DMS153 (cell line): Measurements from ENCODE around the gene FBXO8.
"Not testable (repeated sequence)": the region's sequence is repeated elsewhere in the genome, so short reads cannot be mapped to it uniquely, and the experiment has no call there.

Source experiments
- DNase-seq: peaks from one replicate; lab custom pipeline; 2025; lab: John Stamatoyannopoulos, UW

FBXO8 gene, protein sequence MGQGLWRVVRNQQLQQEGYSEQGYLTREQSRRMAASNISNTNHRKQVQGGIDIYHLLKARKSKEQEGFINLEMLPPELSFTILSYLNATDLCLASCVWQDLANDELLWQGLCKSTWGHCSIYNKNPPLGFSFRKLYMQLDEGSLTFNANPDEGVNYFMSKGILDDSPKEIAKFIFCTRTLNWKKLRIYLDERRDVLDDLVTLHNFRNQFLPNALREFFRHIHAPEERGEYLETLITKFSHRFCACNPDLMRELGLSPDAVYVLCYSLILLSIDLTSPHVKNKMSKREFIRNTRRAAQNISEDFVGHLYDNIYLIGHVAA

GRCh38 chr4:174283507-174284471 is at the start of gene FBXO8, which contains the start of gene CEP44:
FBXO8 (minus strand) TSS chr4:174283667; CDS start chr4:174263092, 20,575 bp downstream.
CEP44 (plus strand) TSS chr4:174283911; CDS start chr4:174299122, 15,211 bp downstream.
- peak; percentile 26 for DNase-seq

DNA sequence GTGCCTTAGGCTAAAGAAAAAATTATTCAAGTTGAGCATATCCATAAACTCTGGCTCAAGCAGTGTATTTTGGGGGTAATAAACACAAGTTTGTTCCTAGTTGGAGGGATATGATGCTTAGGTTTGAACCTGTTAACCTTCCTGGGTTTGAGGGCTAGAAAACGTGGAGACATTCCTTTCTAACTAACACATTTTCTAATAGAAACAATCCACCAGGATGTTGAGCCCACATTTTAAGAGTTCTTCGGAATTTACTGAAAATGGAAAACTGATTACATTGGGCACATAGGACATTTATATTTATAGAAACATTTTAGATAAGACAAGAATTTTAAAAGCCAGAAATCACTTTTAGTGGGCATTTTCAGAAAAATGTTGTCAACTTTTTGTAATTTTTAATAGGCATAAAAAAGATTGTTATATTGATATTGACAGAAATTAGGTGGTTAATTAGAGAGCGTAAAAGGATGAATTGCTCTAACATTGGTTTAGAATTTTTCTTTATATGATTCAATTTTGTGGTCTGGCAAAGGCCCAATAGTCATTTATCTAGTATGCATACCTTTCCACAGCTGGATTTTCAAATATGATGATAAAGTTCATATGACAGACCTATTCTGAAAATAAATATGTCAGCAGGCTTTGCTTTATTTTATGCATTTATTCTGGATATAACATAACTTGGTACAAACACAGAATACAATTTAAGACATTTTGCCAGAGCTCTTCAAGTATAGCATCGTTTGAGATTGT is 49.5 kb upstream of the FBXO8 start:
- DNase-seq, result no peak

GRCh38 chr4:174324725-174325124 is 41.3 kb upstream of the FBXO8 start:
- DNase-seq, result no peak

DNA sequence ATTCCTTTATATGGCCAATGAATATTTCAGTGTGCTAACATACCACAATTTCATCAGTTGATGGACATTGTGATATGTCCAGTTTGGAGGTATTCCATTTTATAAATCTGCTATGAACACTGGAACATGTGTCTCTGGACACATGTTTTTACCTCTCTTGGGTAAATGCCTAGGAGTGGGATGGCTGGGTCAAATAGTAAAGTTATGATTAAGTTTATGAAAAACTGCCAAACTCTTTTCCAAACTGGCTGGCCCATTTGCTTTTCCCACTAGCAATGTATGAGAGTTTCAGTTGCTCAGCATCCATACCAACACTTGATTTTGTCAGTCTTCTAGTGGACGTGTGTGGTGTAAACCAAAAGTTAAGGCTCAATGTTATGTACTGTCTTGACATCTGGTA is 40.8 kb upstream of the FBXO8 start:
- DNase-seq, result no peak

GRCh38 chr4:174320494-174321199 is 37.2 kb upstream of the FBXO8 start:
- DNase-seq, result no peak

GRCh38 chr4:174318829-174319764 is 35.6 kb upstream of the FBXO8 start:
- no peak for DNase-seq

DNA sequence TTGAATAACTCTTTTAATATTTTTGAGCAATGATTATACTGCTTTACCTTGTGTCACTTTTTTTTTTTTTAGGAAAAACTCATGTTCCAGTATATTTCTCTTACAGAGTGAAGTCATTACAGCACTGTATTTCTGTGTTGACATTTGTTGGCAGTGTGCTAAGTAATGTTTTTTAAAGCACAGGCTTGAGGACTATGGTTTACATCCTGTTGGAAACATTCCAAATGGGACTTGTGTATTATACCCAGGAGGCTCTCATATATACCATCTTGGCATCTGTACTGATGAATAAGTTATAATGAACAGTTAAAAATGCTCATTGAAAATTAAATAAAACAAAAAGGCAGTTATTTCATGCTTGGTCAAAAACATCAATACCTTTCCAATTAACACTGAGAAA is 34.1 kb upstream of the FBXO8 start:
- peak; percentile 62 for DNase-seq

- DNase-seq, result no peak
These were observed 33.5 kb upstream of the FBXO8 start for GRCh38 chr4:174316954-174317353.

- DNase-seq, result no peak
These were observed 33.1 kb upstream of the FBXO8 start for GRCh38 chr4:174316546-174316945.

DNA sequence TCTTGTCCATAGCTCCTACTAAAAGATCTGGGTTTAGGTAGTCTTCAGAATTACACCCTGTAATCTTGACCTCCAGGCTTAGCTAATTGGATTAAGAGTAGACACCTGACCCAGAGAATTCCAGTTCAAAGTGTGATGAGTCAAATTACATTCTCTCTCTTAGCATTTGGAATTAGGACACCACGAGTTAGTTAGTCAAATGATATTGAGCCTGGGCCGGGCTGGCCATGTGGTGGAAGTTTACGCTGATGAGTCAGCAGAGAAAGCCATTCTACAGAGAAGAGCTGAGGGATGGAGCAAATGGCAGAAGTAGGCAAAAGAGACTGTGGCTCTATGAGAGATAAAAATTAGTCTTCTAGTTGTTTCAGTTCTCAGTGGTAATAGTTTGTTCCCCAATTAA is 31.3 kb upstream of the FBXO8 start:
- DNase-seq, result no peak

GRCh38 chr4:174314274-174314673 is 30.8 kb upstream of the FBXO8 start:
- no peak for DNase-seq

DNA sequence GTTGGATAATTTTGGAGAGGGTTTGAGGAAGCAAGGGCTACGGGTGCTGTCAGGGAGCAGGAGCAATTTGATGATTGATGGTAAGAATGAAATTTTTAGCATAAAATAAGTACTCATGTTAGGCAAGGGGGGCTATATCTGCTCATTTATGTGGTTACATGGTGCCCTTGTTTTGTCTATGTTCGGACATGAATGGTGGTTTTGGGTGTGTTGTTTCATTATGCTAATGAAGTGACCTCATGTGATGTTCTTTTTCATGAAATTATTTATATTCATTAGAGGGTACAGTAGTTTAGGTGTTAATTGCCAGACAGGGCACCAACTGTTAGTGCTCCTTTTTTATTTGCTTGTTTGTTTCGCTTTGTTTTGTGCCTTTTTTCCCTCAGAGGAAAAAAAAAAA is 29.5 kb upstream of the FBXO8 start:
- no peak for DNase-seq

DNA sequence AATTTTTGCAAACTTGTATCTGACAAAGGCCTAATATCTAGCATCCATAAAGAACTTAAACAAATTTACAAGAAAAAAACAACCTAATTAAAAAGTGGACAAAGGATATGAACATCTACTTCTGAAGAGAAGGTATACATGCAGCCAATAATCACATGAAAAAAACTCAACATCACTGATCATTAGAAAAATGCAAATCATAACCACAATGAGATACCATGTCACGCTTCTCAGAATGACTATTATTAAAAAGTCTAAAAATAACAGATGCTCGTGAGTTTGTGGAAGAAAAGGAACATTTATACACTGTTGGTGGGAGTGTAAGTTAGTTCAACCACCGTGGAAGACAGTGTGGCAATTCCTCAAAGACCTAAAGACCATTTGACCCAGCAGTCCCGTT is 24.2 kb upstream of the FBXO8 start:
- no peak for DNase-seq

GRCh38 chr4:174305961-174306360 is 22.5 kb upstream of the FBXO8 start:
- DNase-seq, result no peak

DNA sequence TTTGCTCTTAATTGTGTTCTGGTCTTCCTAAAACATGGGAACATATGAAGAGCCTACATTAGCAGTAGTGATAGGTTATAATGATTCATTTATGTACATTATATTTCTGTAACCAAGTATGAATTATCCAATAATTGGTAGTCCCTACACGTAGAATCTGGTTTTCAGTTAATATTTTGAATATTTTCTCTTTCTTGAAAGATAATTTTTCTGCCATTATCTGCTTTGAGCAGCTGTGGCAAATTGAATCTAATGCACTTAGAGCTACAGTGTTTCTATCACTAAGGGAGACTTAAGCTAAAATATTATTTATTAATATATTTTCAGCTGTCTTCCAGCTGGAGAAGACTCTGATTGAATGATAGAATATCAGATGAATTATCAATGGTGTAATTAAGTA is 21.2 kb upstream of the FBXO8 start:
- DNase-seq, result no peak

GRCh38 chr4:174303687-174304086 is 20.2 kb upstream of the FBXO8 start:
- no peak for DNase-seq

DNA sequence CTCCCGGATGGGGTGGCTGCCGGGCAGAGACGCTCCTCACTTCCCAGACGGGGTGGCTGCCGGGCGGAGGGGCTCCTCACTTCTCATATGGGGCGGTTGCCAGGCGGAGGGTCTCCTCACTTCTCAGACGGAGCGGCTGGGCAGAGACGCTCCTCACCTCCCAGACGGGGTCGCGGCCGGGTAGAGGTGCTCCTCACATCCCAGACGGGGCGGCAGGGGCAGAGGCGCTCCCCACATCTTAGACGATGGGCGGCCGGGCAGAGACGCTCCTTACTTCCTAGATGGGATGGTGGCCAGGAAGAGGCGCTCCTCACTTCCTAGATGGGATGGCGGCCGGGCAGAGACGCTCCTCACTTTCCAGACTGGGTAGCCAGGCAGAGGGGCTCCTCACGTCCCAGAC is 11.7 kb upstream of the FBXO8 start:
- DNase-seq, result not testable (repeated sequence)

DNA sequence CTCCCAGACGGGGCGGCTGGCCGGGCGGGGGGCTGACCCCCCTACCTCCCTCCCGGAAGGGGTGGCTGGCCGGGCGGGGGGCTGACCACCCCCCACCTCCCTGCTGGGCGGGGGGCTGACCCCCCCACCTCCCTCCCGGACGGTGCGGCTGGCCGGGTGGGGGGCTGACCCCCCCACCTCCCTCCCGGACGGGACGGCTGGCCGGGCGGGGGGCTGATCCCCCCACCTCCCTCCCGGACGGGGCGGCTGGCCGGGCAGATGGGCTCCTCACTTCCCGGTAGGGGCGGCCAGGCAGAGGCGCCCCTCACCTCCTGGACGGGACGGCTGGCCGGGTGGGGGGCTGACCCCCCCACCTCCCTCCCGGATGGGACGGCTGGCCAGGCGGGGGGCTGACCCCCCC is 11.2 kb upstream of the FBXO8 start:
- DNase-seq, result not testable (repeated sequence)

DNA sequence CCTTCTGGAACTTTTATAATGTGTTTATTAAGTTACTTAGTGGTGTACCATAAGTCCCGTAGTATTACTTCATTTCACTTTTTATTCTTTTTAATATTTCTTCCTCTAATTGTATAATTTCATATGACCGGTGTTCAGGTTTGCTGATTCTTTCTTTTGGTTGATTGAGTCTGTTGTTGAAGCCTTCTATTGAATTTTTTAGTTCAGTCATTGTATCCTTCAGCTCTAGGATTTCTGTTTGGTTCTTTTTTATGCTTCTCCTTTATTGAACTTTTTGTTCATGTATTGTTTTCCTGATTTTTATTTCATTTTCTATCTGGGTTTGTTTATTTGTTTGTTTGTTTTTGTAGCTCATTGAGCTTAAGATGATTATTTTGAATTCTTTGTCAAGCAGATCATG is 9.0 kb upstream of the FBXO8 start:
- no peak for DNase-seq

GRCh38 chr4:174286870-174287269 is 3.4 kb upstream of the FBXO8 start:
- no peak for DNase-seq

GRCh38 chr4:174284487-174284886 is 1.0 kb upstream of the FBXO8 start:
- no peak for DNase-seq
